Spinal cord (tissue), 10 donors: Measurements from ENCODE around the gene OXSR1. TPM values are rescaled to one million over a fixed set of nuclear protein-coding genes. Genes with fewer than 3 reads are reported as not detected.
"Not testable (repeated sequence)": the region's sequence is repeated elsewhere in the genome, so short reads cannot be mapped to it uniquely, and the experiment has no call there.

ENCODE experiments used
- DNase-seq, 6 donors: peaks; one replicate each; pipeline versions ENCODE4 v3.0.0 to v3.0.0-alpha.2; 2013 to 2015; ENCODE audit warnings: low spot score in 6 of 6, low read depth in 4 of 6
- H3K27ac ChIP-seq: one replicate; pipeline ENCODE4 v1.5.1; 2013; ENCODE audit warnings: low read depth, low read length, control low read depth
- H3K27me3 ChIP-seq: one replicate; pipeline ENCODE4 v1.6.1; 2013; ENCODE audit warnings: low read length; ENCODE audit not compliant: control insufficient read depth, insufficient read depth
- H3K36me3 ChIP-seq: one replicate; pipeline ENCODE4 v1.6.1; 2013; ENCODE audit warnings: low read length; ENCODE audit not compliant: control insufficient read depth, insufficient read depth
- H3K4me1 ChIP-seq: one replicate; pipeline ENCODE4 v1.6.1; 2013; ENCODE audit warnings: low read length; ENCODE audit not compliant: control insufficient read depth, insufficient read depth
- H3K4me3 ChIP-seq: one replicate; pipeline ENCODE4 v1.5.1; 2013; ENCODE audit warnings: low read depth, low read length, control low read depth
- H3K9me3 ChIP-seq: one replicate; pipeline ENCODE4 v1.6.1; 2013; ENCODE audit warnings: low read length; ENCODE audit not compliant: control insufficient read depth, insufficient read depth
- WGBS: methylation state at CpG from one replicate; pipeline ENCODE4 v1.1.5; 2013; ENCODE audit warnings: missing lambda C conversion rate; ENCODE audit not compliant: insufficient coverage; 5-methylcytosine and 5-hydroxymethylcytosine counted together
- polyA plus RNA-seq, 2 donors: library from polyadenylated mRNA; unstranded; fragments of 120-200 nt; gene quantifications; one replicate each; pipeline ENCODE4 v1.2.1, GENCODE V29; 2013; ENCODE audit not compliant: insufficient read length in 2 of 2
- total RNA-seq, 2 donors: library from RNA; depleted of rRNA in 1 of 2; stranded (reverse); fragments of 120-200 nt in 1 of 2; fragments of >200 nt in 1 of 2; gene quantifications; one replicate each; pipeline versions ENCODE4 v1.2.3 to v1.2.4, GENCODE V29; 2013 to 2014
- donor health status: healthy.

OXSR1 gene
- total and polyA plus RNA-seq, 4 donors, result 32.3 to 36.1 (median 33.4) TPM

DNA sequence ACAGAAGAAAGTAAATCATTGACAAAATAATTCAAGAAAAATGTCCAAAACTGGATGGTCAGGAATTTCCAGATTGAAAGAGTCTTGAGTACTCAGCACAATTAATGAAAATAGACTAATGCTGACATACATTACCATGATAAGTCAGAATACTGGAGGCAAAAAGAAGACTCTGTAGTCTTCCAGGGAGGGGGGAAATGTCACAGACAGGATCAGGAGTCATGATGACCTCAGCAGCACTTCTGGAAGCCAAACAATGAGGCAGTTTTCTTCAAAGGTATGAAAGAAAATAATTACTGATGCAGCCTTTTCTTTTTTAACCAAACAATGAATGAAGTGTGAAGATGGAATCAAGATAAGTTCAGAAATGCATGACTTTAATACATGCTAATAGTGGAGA, 70.1 kb downstream of the OXSR1 start:
- no peaks in the 10 kb centered on the region for H3K4me1 ChIP-seq
- H3K27ac ChIP-seq, result no peak overlapping the region
- no peak overlapping the region for H3K4me3 ChIP-seq
- no peak for DNase-seq
- H3K36me3 ChIP-seq, result peaks cover 3% of the 10 kb centered on the region
- no peaks in the 10 kb centered on the region for H3K27me3 ChIP-seq
- H3K9me3 ChIP-seq, result no peaks in the 10 kb centered on the region

DNA sequence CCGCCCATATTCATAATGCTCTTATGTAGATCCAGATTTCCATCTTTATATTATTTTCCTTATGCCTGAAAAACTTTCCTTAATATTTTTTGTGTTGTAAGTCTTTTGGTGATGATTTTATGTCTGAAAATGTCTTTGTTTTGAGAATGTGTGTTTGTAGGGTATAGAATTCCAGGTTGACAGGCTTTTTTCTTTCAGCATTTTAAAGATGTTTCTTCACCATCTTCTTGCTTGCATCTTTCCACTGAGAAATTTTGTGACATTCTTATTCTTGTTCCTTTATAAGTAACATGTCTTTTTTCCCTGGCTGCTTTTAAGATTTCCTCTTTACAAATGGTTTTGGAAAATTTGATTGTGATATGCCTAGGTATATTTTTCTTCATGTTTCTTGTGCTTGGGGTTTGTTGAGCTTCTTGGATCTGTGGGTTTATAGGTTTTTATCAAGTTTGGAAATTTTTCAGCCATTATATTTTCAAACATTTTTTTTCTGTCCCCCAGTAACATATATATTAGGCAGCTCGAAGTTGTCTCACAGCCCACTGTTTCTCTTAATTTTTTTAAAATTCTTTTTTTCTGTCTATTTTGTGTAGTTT, 73.2 kb downstream of the OXSR1 start:
- Histone ChIP-seq H3K36me3 (peaks cover 2% of the 10 kb centered on the region), H3K4me1 (no peaks in the 10 kb centered on the region), H3K27ac (no peak overlapping the region), H3K9me3 (no peaks in the 10 kb centered on the region), H3K4me3 (no peak overlapping the region), H3K27me3 (no peaks in the 10 kb centered on the region)
- DNase-seq, result peak in 1 of 6 donors; percentile 2
- no CpG with 5 or more reads among the region's 2 CpGs for WGBS

DNA sequence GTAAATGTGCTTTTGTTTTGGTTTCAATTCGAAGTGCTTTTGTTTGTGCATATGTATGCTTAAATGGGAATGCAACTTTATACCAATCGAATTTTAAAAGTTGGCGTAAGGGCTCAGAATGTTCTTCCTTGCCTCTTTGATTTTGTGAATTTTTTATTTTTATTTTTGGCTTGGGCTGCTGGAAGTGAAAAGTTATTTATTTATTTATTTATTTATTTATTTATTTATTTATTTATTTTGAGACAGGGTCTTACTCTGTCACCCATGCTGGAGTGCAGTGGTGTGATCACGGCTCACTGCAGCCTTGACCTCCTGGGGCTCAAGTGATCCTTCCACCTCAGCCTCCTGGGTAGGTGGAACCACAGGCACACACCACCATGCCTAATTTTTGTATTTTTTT, 77.5 kb downstream of the OXSR1 start:
- not testable (repeated sequence) for H3K4me3 ChIP-seq, H3K36me3 ChIP-seq, H3K9me3 ChIP-seq, DNase-seq, H3K27me3 ChIP-seq, H3K27ac ChIP-seq, H3K4me1 ChIP-seq
- WGBS, result 100% methylated on average over 1 of the region's 4 CpGs

DNA sequence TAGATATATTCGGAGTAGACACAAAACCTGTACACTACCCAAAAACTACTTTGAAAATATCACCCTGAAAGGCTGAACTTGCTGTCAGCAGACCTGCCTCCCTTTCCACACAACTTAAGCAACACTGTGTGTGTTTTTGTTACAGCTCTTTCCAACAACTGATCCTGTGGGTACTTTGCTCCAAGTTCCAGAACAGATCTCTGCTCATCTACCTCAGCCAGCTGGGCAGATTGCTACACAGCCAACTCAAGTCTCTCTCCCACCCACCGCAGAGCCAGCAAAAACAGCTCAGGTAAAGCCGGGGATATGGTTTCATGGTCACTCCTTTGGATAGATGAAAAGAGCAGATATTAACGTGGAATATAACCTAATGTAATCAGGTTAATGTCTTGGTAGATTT, 80.6 kb downstream of the OXSR1 start:
- Histone ChIP-seq H3K4me1 (no peaks in the 10 kb centered on the region), H3K36me3 (peaks cover 5% of the 10 kb centered on the region), H3K4me3 (no peak overlapping the region), H3K9me3 (no peaks in the 10 kb centered on the region), H3K27ac (no peak overlapping the region), H3K27me3 (no peaks in the 10 kb centered on the region)
- 100% methylated on average over 1 of the region's 4 CpGs for WGBS
- DNase-seq, result no peak

DNA sequence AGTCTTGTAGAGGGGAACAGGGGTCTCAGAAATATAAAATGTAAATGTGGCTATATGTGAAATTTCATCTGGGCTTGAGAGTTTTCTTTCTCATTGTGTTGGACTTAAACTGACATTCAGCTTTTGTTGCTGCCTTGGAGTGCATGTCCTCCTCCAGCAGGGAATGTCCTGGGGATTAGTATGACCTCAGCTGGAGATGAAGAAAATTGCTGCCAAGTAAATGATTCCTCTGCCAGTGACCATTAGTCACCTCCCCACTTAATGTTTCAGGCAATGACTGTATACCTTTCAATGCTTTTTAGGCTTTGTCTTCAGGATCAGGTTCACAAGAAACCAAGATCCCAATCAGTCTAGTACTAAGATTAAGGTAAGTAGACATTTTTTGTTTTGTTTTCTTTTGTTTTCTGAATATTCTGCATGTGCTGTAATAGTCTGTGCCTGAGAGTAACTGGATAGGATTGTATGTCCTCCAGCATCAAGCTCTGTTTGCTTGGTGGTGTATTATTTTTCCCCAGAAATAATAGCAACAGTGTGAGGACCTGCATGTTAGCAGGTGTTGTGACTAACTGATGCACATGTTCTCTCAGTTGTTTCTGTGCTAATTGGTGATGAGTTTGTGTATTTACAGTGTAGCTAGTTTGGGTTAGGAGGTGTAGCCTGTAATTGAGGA, 82.2 kb downstream of the OXSR1 start:
- no peaks in the 10 kb centered on the region for H3K27me3 ChIP-seq
- H3K27ac ChIP-seq, result no peak overlapping the region
- DNase-seq, result peak in 5 of 6 donors; percentile 3 to 55 (median 17)
- H3K36me3 ChIP-seq, result peaks cover 6% of the 10 kb centered on the region
- no peaks in the 10 kb centered on the region for H3K9me3 ChIP-seq
- H3K4me1 ChIP-seq, result no peaks in the 10 kb centered on the region
- no peak overlapping the region for H3K4me3 ChIP-seq

DNA sequence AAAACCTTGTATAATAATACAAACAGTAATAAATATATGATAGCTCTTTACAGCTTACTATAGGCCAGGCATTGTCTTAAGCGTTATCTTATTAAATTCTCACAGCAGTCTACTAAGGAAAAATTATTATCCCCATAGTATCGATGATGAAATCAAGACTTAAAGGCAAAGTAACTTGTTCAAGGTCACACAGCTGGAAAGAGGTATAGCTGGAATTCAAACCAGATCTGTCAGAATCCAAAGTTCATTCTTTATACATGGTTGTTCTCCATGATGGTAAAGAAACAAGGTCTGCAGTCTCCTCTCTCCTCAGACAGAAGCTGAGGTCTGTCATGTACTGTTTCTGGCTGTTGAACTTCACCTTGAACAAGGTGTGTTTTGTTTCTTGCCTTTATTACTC, 84.9 kb downstream of the OXSR1 start:
- Histone ChIP-seq H3K27me3 (no peaks in the 10 kb centered on the region), H3K9me3 (no peaks in the 10 kb centered on the region), H3K4me3 (no peak overlapping the region), H3K27ac (no peak overlapping the region), H3K4me1 (no peaks in the 10 kb centered on the region), H3K36me3 (peaks cover 5% of the 10 kb centered on the region)
- WGBS, result 100% methylated on average over 1 of the region's 2 CpGs
- no peak for DNase-seq

DNA sequence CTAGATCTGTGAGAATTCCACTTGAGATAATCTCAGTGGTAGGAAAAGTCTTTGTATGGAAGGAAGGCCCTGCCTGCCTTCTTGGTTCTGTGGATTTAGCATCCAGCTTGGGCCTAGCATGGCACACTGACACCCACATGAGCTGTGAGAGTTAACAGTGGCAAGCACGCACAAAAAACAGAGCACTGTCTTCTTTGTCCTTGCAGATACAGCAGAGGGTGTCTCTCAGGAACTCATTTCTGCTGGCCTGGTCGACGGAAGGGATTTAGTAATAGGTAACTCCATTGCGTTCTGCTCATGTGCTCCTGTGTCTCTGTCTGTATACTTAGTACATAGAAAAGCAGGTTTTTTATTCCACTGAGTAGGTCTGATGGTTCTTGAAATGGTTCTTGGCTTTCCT, 85.9 kb downstream of the OXSR1 start:
- no peaks in the 10 kb centered on the region for H3K9me3 ChIP-seq
- H3K4me3 ChIP-seq, result no peak overlapping the region
- H3K4me1 ChIP-seq, result no peaks in the 10 kb centered on the region
- no peak for DNase-seq
- no peak overlapping the region for H3K27ac ChIP-seq
- 100% methylated on average over 3 of the region's 4 CpGs for WGBS
- no peaks in the 10 kb centered on the region for H3K27me3 ChIP-seq
- peaks cover 5% of the 10 kb centered on the region for H3K36me3 ChIP-seq

DNA sequence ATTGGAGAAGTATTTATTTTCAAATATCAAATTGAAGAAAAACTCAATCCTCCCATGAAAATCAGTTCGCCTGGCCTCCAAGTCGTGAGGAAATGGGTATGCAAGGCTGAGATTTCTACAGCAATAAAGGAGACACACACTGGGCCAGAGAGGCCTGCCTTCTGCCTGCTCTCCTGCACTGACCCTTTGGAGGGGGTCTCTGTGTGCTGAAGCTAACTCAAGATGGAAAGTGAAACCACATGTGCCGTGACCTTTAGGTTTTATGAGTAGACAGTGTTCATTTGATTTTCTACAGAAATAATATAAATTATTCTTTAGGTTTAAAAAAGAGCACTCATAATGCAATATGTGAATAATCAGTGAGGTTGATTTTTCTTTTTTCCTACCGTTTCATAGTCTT, 88.4 kb downstream of the OXSR1 start:
- Histone ChIP-seq H3K27me3 (no peaks in the 10 kb centered on the region), H3K4me1 (no peaks in the 10 kb centered on the region), H3K9me3 (no peaks in the 10 kb centered on the region), H3K36me3 (peaks cover 5% of the 10 kb centered on the region), H3K27ac (no peak overlapping the region), H3K4me3 (no peak overlapping the region)
- no CpG with 5 or more reads among the region's 4 CpGs for WGBS
- no peak for DNase-seq

DNA sequence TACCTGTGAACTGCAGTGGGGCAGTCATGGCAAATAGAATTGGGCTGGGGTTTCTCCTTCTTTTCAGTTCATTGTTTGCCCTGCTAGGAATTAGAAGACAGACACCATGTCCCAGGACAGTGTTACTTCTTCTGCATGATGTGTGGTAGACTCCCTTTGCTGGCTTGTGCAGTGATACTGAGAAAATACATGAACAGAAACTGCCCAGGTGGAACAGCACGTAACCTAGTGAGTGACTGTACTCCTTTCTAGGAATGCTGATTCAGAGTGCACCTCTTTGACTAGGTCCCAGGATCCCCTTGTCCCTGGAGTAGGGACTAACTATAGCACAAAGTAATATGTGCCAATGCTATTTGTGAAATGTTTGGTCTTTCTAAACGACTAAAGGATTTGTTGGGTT, 89.5 kb downstream of the OXSR1 start:
- 100% methylated on average over 1 of the region's 2 CpGs for WGBS
- Histone ChIP-seq H3K9me3 (no peaks in the 10 kb centered on the region), H3K4me3 (no peak overlapping the region)

DNA sequence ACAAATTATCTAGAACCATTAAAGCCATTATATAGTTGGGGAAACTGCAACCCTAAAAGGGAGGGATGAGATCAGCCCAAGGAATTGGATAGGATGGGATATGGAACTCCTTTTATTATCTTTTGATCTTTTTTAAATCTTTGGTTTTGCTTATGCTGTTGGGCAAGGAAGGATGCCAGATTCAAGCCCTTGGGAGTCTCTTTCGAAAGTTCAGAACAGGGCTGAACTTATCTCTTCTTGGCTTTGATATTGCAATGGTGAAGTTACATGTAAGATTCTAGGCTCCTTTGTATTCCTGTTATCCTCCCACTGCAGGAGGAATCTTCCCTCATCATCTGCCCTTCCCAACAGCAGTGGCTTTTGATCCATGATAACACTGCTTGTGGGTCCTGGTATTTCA, 90.3 kb downstream of the OXSR1 start:
- DNase-seq, result no peak

More for the DNA sequence above, 89.5 kb downstream of the OXSR1 start:
- no peak for DNase-seq
- Histone ChIP-seq H3K36me3 (peaks cover 5% of the 10 kb centered on the region), H3K27me3 (no peaks in the 10 kb centered on the region), H3K4me1 (no peaks in the 10 kb centered on the region), H3K27ac (no peak overlapping the region)

More for the DNA sequence above, 90.3 kb downstream of the OXSR1 start:
- H3K27me3 ChIP-seq, result no peaks in the 10 kb centered on the region
- no peak overlapping the region for H3K4me3 ChIP-seq
- H3K9me3 ChIP-seq, result no peaks in the 10 kb centered on the region
- H3K36me3 ChIP-seq, result peaks cover 5% of the 10 kb centered on the region
- WGBS, result no CpG with 5 or more reads among the region's 1 CpG
- H3K27ac ChIP-seq, result no peak overlapping the region
- H3K4me1 ChIP-seq, result no peaks in the 10 kb centered on the region
